ENCODE data around the gene FBLN1.

DNA sequence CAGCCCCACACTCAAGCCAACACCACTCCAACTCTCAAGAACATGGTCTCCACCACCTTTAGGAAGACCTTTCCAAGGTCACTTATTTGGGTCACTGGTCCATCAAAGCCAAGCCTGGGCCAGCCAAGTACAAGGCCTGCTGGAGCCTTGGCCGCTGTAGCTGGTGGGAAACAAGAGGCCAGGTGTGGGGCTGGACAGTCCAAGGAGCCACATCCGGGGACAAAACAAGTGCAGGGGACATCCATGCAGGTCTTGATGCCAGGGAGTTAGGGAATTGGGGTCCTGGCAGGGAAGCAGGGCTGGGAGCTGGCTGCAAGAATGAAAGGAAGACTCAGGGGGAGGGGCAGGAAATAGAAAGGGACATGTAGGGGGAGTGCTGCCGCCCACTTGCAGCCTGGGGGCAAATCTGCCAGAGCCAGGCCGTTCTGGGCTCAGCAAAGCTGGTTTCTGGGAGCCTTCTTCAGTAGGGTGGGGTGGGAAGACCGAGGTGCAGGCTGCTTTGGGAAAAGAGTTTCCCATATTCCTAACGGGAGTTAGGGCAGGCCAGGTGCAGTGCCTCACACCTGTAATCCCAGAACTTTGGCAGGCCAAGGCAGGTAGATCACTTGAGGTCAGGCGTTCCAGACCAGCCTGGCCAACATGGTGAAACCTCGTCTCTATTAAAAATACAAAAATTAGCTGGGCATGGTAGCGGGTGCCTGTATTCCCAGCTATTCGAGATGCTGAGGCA, 99.5 kb downstream of the FBLN1 start:
- no peak for TF ChIP-seq EZH2 (IDR thresholded peaks at IDR 0.05; ENCODE audit: borderline replicate concordance, low read depth, low read length, severe bottlenecking)
- TF ChIP-seq POLR2A (IDR thresholded peaks at IDR 0.05; ENCODE audit: low read depth, low read length) = no peak

All from endothelial cell of umbilical vein (primary cell).